NCI-H226 (cell line): ENCODE results near the gene CES1.
"Not testable (repeated sequence)": the region's sequence is repeated elsewhere in the genome, so short reads cannot be mapped to it uniquely, and the experiment has no call there.

ENCODE experiments used
- DNase-seq: peaks from one replicate; pipeline ENCODE4 v3.0.0-alpha.2; 2015

The CES1 gene

DNA sequence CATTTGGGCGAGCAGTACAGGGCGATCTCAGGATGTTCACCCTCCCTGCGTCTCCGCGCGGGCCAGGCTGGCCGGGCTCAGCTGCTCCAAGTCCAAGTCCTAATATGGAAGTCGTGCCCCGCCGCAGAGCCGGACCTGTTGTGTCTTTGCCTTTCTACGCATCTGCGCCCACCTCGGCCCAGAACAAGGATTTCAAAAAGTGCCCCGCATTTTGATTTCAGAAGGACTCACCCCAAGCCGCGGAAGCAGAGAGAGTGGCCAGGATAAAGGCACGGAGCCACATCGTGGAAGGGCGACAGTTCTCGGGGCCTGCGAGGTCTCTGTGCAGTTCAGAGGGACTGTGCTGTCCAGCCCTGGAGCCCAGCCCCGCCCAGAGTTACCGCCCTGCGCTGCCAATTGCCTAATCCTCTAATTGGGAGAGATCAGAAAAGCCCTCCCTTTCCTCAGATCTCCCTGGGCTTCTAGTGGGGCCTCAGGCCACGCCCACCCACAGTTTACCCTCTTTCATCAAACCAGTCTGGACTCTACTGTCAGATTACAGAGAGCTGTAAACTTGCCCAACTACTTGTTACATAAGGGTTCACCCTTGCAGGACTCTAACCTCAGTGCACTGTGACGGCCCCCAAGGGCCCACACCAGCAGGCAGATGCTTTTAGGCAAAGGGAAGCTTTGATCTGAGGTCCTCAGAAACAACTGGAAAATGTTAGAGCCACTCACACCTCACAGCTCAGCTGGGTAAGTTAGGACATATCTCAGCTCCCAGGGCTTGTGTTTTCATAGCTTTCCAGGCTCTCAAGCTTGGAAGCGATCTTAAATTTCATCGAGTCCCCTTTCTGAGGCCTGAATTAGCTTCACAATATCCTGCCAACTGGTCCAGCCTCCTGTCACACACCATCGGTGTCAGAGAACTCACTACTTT is at the start of gene CES1:
TSS of gene CES1 (minus strand) at position 324 of the 919 bp plus-strand sequence. CDS start at position 283, 41 bp downstream.
- DNase-seq = no peak

DNA sequence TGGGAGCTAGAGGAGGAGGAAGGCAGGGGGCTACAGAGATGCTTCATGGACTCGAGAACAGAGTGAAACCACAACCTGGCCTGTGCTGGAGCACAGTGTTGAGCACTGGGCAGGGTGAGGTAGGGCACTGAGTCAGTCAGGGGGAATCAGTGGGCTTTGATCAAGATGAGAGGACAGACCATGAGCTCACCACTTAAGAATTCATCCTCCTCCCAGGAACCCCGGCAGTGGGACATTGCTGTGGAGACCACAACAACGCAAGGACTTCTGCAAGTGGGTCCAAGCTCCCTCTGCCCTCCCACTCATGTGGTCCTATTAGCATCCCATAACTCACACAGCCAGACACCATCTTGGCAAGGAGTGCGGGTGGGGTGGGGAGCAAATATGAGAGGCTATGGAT is 44.0 kb upstream of the CES1 start:
- DNase-seq = no peak

DNA sequence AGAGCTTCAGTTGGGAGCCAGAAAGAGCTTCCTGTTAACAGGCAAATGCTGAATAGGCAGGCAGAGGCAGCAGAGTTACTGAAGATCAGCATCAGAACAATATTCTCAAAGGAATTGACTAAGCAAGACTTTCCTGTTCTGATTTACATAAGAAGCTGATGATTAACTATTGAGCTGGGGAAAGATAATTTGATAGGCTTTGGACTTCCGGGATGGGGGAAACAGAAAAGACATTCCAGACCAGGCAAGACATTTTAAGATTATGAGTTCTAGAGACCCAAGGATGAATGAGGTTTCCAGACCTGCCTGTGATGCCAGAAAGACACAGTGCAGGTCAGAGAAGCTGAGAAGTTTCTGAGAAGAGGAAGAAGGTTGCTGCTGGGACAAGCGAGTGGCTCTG is 42.4 kb upstream of the CES1 start, which contains the start of gene CES5A:
TSS of gene CES5A (minus strand) at position 101 of the 400 bp plus-strand sequence. CDS start 152 bp downstream, outside the sequence.
- no peak for DNase-seq

DNA sequence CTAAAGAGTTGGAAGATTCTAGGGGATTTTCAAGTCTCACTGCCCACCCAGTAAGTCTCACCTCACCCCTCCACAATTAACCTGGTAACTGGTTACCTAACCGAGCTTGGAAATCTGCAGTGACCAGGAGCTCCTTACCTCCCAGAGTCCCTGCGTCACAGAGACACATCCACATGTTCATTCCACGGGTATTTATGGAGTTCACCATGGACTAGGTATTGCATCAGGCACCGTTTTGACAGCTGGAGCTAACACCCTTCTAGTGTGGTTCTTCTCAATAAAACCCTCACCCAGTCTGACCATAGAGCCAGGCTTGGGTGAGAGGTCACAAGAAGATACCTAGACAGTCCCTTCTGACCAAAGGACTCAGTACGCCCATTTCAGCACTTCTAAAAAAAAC is 40.2 kb upstream of the CES1 start:
- DNase-seq = no peak

DNA sequence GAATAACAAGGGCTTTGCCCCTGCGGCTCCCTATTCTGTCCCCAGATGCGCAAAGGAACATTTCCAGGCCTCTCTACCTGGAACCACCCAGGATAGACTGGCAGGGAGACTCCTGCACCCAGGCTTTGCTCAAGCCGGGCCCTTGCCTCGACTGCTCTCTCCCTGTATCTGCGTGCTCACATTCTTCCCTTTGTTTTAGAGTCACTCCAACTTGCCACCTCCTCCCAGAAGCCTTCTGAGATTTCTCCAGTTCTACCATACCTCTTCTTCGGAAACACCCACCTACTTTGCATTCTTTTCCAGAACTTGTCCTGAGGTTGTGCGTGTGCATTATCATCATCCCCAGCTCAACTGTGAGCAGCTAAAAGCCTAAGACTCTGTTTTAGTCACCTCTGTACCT is 39.2 kb upstream of the CES1 start:
- DNase-seq = no peak

DNA sequence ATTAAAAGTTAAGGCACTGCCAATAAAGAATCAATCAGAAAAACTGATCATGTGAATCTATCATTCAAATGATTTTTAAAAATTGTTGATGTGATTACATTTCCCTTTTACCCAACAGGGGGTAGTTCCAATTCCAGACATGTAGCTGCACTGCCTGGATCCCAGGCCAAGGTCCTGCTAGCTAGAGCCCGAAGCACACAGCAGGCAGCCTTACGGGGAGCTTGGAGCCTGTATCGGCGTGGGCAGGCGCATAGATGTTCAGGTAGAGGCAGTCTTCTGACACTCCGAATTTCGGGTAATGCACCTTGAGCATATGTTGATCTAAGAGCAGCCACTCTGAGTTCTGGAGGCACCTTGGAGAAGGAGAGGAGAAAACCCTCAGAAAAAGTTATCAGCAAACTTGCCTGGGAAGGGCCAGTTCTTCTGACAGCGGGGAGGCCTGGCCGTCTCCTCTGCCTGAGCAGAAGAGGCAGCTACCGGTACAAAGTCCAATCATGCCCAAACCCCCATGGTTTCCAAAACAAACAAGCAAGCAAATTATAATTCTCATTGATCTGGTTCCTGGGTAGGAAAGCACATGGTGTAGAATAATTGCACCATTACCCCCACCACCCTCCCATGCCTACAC is 38.6 kb upstream of the CES1 start:
- no peak for DNase-seq

DNA sequence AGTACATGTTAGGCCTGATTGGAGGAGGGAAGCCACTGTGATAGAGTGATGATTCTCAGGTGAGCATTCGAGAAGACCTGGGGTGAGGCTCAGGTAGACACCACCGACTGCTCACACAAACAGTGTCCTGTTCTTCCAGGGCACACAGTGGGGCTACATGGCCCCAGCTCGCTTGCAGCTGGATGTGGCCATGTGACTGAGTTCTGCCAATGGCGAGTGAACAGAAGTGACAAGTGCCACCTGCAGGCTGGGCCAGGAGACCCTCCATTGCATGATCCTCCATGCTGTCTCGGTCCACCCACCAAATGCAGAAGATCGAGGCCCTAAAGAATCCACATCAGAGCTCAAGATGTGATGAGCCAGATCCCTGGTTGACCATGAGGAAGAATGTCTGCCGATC is 36.1 kb upstream of the CES1 start:
- no peak for DNase-seq

DNA sequence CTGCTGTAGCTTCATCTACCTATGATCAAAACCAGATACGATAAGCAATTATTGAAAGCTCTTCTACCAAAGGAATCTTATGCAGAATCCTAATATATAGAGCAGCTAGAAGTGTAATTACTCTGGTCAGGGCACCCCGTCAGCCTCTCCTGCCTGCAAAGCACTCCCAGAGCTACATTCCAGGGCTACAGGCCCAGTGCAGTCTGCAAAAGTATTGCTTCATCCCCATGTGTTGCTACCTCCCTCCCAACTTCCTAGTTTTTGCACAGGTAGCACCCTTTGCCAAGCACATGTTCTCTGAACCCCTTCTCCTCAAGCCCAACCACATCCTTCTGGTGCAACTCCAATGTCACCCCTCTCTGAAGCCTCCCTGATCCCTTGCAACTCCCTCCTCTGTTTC is 35.2 kb upstream of the CES1 start:
- DNase-seq = no peak

DNA sequence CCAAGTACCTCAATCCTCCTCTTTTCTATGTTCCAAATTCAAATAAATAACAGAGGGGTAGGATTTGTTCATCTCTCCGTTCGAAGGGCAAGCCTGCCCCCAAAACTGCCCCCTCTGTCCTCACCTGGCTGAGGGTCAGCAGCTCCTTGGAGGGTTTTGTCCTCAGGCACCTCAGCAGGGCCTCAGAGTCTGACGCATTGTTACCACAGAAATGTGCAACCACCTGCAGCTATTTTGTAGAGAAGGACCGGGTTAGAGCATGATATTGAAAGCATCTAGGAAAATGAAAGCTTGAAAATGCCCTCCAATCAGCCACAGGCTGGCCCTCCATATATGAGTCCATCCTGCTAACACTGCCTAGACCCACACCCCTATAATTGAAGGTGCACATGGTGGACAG is 28.4 kb upstream of the CES1 start:
- DNase-seq = no peak

DNA sequence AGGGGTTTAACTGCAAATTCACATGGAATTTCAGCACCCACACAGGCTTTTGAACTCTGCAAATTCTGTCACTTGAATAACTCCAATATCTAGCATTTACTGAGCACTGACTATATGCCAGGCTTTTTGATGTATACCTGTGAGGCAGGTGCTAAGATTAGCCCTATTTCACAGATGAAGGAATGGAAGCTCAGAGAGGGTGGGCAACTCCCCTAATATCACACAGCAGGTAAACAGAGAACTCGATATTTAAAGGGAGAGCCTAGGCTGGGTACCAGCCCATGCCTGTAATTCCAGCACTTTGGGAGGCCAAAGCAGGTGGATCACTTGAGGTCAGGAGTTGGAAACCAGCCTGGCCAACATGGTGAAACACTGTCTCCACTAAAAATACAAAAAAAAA is 24.8 kb upstream of the CES1 start:
- DNase-seq = not testable (repeated sequence)

DNA sequence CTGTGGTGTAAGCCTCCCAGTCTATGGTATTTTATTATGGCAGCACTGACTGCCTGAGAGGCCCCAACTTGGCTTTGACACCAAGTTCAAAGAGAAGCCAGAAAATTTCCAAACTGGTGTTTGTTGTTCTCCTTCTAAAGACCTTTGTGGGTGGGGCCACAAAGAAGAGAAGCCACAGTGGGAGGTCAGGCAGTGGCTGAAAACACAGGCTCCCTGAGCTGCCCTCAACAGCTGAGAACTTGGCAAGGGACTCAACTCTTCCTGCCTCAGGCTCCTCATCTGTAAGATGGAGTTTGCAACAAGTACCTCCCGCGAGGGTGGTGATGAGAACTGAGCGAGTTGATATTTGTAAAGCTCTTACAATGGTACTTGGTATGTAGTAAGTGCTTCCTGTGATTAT is 24.1 kb upstream of the CES1 start:
- DNase-seq = no peak

DNA sequence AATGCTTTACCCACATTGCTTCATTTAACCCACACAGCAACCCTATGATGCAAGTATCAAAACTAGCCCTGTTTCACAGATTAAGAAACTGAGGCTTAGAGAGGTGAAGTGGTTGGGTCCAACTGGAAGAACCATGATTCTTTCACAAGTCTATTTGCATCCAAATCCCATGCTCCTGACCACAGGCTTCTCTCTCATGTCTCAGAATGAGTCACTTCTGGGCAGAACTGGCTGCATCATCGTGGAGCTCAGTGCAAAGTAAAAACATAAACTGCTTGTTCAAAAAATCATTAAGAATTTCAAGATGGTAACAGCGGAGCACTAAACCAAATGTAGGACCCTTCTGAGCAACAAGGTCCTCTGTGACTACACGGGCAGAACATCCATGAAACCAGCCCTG is 20.2 kb upstream of the CES1 start:
- no peak for DNase-seq

DNA sequence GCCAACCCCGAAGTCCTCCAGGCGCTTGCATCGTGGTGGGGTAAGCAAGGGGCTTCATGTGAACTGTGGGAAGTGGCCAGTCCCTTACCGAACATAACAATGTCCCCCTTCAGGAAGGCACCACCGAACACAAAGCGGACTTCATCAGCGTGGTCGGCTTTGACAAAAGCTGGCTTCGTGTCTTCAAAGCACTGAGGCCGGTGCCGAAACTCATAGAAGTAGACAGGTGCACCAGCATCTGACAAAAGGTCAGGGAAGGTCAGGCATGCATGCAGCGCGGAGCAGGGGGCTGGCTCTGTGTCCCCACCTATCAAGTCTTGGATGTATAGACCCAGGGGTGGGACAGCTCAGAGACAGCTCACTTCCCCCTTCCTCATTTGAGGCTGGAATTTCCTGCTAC is 16.6 kb upstream of the CES1 start:
- DNase-seq = no peak

DNA sequence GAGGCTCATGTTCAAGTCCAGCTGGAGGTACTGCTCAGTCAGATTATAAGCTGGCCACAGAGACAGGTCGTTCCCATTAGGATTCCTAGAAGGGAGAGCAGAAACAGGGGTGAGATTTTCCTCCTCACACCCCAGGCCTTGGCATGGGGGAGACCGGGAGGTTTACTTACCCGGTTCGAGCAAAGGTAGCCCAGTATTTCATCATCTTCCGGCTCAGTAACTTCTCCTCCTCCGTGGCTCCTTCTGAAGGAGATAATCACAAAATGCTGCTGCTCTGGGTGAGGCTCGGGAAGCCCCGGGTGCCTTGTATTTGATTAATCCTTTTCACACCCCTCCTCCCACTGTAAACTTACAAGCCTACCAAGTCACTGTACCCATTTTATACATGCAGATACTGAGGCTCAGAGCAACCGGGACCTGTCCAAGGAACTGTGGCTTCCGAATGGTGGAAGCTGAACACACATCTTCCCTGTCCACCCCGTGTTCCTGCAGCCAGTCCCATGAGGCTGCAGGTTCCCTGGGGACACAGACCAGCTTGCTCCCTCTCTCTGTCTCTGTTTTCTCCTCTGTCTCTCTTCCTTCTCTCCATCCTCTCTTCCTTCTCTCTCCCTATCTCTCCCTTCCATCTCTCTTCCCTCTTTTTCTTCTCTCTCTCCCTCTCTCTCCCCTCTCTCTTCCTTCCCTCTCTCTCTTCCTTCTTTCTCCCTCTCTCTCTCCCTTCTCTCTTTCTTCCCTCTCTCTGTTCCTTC is 13.9 kb upstream of the CES1 start:
- no peak for DNase-seq

DNA sequence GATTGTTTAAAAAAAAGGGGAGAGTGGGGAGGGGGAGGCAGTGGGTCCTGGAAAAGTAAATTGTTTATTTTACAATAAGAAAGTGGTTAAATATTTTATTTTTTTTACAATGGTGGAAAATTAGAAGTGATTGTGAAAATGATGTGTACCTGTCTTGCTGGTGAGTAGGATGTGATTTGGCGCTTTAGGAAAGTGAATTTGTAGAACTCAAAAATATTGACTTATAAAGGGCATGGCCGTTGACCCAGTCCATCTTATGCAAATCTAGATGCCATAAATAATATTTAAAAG is 10.2 kb upstream of the CES1 start:
- DNase-seq = no peak

DNA sequence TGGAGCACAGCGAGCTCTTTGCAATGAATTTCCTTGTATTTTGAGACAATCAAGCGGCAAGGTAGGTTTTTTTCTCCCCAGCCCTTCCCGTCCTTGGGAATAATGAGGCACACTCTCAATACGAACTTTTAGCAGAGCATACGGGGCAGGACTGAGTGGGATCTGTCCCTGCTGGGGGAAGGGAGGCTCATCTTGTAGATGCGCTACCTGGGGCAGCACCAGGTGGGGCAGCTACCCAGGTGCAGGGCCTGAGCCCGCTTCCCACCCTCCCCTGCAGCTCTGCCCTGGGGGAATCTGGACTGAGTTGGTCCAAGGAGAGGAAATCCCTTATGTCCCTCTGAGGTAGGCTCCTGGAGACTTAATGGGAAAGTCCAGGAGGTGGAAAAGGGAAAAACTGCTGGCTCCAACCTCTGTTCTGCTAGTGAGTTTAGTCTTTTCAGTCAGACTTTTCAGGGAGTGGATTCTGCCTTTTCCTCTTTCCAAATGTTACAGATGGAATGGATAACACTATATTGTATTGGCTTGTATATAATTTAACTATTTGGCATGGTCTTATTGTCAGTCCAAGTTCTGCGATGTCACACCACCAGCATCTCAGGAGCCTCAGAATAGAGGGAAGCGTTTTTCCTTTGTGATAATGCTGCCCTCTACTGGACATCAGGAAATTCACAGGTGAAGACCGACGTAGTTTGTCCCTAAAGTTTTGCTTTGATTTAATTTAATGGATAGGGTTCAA is 9.6 kb upstream of the CES1 start:
- DNase-seq = no peak

DNA sequence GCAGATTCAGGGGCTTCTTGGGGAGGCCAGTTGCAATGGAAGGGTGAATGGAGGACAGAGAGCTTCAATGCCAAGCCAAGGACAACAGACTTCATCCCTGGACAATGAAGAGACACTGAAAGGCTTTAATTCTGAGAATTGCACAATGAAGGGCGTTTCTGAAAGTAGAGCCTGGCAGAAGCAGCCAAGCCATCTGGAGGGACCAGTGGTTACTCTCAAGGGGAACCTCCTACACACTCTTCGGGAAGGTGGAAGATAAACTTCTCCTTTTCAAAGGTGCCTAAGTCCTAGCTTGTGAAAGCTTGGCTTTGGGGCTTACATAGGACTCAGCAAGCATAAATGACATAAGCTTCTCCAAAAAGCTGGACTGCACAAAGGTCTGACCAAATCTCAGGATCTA is 6.2 kb upstream of the CES1 start:
- DNase-seq = no peak

DNA sequence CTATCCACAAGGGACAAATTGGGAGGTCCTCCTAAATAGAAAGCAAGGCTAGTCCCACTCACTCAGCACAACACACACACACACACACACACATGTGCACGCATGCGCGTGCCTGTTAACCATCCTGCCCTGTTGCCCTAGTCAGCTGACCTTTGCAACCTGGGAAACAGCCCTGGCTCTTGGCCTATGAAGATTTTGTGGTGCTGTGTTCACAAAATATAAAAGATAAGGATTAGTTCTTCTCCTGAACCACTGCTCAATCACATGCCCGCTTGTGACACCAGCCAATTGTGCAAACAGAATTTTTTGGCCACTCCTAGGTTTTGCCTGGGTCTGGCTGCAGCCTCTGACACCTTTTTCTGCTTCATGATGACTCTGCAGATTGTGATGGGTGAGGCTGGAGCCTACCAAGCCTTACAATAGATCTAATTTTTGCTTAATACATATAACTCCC is 3.3 kb upstream of the CES1 start:
- no peak for DNase-seq

DNA sequence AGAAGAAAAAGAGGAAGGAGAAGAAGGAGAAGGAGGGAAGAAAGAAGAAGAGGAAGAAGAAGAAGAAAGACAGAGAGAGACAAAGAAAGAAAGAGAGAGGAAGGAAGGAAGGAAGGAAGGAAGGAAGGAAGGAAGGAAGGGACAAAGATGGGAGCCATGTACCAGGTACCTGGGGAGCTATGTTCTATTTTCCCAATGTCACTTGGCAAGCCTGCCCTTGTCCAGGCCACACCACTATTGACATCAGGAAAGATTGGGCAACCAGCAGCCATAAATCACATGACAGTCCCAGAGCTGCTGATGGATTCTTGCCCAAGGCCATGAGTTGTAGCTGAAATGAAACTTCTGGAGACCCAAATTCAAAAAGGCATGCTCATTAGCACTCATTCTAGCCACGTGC is 2.7 kb upstream of the CES1 start:
- DNase-seq = no peak

DNA sequence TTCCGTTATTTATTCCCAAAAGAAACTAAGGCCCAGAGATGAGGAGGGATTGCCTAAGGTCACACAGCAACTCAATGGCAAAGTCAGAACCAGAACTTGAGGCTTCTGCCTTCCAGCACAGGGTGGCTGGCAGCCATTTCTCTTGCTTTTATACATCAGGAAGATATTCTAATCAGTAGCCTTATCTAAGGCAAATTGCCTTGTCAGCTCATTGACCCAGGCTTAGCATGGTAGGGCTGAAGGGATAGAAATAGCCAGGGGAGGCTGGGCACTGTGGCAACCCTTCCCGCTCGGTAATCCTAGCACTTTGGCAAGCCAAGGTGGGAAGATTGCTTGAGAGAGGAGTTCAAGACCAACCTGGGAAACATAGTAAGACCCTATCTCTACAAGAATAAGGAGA is 2.3 kb upstream of the CES1 start:
- not testable (repeated sequence) for DNase-seq

DNA sequence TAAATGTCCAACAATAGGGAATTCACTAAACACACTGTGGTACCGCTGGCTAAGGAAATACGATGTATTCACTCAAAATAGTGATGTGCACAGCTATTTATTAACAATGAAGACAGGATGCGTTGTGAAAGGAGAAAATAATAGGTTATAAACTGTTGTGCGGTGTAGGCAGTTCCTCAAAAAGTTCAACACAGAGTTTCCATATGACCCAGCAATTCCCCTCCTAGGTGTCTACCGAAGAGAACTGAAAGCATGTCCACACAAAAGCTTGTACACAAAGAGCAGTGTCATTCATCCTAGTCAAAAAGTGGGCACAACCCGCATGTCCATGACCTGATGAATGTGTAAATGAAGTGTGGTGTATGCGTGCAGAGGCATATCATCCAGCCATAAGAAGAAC is 1.2 kb upstream of the CES1 start:
- no peak for DNase-seq

DNA sequence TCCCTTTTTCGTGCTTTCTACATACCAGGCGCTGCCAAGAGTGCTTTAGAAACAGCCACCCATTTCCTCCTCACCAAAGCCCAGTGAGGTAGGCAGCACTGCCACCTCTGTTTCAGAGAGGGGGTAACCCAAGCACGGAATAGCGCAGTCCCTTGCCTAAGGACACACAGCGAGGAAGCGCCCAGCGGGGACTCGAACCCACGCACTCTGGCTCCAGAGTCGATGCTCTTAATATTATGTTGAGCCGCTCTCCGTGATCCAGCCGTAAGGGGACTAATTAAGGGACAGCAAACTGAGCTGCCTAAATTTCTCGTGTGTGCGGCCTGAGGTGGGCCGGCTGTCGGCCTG is 497 bp downstream of the CES1 start:
- no peak for DNase-seq

DNA sequence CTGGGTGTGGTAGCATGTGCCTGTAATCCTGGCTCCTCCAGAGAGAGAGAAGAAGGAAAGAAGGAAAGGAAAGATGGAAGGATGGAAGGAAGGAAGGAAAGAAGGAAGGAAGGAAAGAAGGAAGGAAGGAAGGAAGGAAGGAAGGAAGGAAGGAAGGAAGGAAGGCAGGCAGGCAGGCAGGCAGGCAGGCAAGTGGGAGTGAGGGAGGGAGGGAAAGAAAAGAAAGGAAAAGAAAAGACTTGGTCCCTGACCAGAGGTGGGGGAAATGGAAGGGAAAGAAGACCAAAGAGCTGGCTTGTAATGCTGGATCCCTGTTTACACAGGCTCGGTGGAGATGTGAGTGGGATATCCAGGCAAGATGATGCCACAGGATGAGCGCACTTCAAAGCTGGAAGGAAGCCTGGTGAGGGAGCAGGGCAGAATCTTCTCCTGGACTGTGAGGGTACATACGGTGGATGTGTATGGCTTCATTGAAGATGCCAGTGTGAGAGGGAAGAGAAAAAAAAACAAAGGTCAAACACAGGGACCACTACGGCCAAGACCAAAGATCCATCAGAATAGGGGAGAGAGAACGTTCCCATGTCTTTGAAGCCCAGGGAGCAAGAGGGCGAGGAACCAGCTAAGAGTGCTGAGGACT is 2.1 kb downstream of the CES1 start:
- no peak for DNase-seq
